Activated CD4-positive, alpha-beta T cell treated with anti-CD3 and anti-CD28 coated beads, Interleukin-2, amount 50 U/mL, for 48 hours (primary cell): ENCODE measurements around the gene SDS.
A peak's percentile ranks its signal among the peaks of the same experiment; 100 is the strongest.

Experiments
- DNase-seq, 2 experiments: peaks; one replicate each; pipeline ENCODE4 v3.0.0-alpha.2; 2020

Gene SDS, protein sequence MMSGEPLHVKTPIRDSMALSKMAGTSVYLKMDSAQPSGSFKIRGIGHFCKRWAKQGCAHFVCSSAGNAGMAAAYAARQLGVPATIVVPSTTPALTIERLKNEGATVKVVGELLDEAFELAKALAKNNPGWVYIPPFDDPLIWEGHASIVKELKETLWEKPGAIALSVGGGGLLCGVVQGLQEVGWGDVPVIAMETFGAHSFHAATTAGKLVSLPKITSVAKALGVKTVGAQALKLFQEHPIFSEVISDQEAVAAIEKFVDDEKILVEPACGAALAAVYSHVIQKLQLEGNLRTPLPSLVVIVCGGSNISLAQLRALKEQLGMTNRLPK

GRCh38 chr12:113403435-113404415, at the start of gene SDS:
Gene SDS (minus strand): TSS chr12:113403887. CDS start chr12:113399708, 4,179 bp downstream.
- DNase-seq = no peak

- no peak for DNase-seq
Measured at GRCh38 chr12:113453330-113453729, 49.6 kb upstream of the SDS start.

DNA sequence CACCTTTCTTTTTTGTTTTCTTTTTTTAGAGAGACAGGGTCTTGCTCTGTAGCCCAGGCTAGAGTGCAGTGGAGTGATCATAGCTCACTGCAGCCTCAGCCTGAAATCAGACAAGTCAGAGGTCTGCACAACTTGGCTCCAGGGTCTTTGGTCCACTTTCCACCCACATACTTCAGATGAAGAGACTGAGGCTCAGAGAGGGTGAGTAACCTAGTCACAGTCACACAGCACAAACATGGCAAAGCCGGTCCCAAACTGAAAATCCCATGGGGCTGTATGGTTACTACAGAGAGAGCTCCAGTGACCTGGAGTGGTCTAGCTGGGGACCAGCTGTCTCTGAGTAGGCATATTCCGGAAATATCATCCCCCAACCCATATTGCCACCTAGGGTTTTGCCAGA, 48.8 kb upstream of the SDS start:
- no peak for DNase-seq

- no peak for DNase-seq
Measured at GRCh38 chr12:113449839-113450238, 46.2 kb upstream of the SDS start.

- DNase-seq = no peak
Measured at GRCh38 chr12:113449299-113449698, 45.6 kb upstream of the SDS start.

GRCh38 chr12:113448873-113449272, 45.2 kb upstream of the SDS start:
- no peak for DNase-seq

GRCh38 chr12:113445544-113446171, 42.0 kb upstream of the SDS start:
- DNase-seq = no peak

- no peak for DNase-seq
Measured at GRCh38 chr12:113443030-113443539, 39.4 kb upstream of the SDS start.

DNA sequence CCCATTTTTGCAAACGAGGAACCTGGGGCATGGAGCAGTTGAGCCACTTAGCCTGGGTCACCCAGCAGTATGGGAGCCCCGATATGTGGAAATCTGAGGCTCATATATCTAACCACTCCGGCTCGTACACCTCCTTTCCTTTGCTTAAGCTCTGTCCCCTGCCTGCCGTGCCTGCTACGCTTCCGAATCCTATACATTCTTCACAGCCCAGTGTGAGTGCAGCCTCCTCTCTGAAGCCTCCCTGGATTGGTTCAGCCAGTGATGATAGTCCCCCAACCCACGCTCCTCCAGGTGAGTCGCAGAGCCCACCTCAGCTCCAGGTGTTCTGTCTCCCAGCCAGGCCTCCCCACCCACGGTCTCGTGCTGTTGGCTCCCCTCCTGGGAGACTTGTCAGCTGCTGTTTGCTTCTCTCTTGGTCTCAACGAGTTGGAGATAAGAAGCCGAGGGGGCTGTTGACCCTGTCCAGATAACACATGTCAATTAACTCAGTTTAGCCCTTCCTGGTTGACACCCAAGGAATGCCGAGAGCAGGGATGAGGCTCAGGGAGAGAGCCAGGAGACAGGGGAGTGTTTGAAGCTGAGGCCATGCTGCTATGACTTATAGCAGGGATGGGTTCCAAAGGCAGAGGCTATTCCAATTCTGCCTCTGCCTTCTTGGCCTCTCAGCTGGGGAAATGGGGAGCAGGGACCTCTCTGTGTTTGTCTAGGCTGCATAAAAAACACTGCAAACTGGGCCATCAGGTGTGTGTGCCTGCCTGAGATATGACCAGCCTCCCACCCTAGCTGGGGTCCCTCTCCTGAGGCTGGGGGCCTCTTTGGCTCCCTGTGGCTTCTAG, 37.5 kb upstream of the SDS start:
- no peak for DNase-seq

GRCh38 chr12:113440336-113440735, 36.6 kb upstream of the SDS start:
- no peak for DNase-seq

- DNase-seq = peak in 1 of 2 experiments; percentile 16
Measured at GRCh38 chr12:113439606-113440030, 35.9 kb upstream of the SDS start.

- no peak for DNase-seq
Measured at GRCh38 chr12:113439301-113439597, 35.6 kb upstream of the SDS start.

- no peak for DNase-seq
Measured at GRCh38 chr12:113438523-113439300, 35.0 kb upstream of the SDS start.

GRCh38 chr12:113437729-113438100, 34.0 kb upstream of the SDS start:
- no peak for DNase-seq

DNA sequence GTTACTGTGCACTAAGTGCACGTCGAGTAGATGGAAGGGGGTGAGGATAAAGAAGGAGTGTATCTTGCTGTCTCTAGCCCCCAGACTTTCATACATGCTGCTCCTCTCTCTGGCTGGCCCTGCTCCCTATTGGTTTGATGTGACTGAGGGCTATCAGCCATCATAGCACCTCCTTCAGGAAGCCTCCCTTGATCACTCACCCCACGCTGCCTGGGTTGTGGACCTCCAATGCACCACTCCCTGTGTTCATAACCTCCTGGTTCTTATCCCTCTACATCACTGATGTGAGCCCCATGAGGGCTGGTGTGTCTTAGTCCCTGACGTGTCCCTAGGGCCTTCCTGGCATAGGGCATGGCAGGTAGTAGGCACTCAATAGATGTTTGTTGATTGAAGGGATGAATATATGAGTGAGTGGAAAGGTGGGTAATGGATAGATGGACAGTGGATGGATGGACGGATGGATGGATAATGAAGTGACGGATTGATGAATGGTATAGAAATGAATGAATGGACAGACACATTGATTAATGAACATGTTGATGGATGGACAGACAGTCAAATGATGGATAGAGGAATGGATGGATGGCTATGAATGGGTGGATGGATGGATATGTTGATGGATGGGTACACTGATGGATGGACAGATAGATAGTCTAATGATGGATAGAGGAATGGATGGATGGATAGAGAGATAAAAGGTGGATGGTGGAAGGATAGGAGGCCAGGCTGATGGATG, 33.5 kb upstream of the SDS start:
- no peak for DNase-seq

DNA sequence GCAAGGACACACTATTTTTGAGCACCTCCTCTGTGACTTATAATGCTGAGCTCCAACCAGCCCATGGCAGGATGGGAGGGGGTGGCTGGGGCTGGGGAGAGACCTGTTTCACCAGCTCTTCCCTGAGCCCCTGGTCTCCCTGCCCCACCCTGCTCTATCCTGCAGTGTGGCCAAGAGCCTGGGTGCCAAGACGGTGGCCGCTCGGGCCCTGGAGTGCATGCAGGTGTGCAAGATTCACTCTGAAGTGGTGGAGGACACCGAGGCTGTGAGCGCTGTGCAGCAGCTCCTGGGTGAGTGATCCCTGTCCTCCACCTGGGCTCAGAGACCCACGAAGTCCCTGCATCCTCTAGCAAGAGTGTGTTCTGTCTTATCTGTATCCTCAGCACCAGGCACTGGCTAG, 32.9 kb upstream of the SDS start:
- no peak for DNase-seq

- no peak for DNase-seq
Measured at GRCh38 chr12:113435367-113435766, 31.7 kb upstream of the SDS start.

- no peak for DNase-seq
Measured at GRCh38 chr12:113432986-113433385, 29.3 kb upstream of the SDS start.

- DNase-seq = no peak
Measured at GRCh38 chr12:113428482-113428881, 24.8 kb upstream of the SDS start.

DNA sequence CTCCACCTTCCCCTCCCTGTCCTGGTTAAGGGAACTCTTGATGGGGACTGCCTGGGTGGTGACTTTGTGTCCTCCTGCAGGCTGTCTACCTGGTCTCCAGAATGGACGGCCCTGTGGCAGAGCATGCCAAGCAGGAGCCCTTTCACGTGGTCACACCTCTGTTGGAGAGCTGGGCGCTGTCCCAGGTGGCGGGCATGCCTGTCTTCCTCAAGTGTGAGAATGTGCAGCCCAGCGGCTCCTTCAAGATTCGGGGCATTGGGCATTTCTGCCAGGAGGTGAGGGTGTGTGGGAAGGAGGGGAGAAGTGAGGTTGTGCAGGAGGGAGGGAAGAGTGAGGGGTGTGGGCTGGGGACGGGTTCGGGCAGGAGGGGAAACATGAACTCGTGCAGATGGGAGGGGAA, 24.2 kb upstream of the SDS start:
- DNase-seq = no peak

GRCh38 chr12:113425960-113426453, 22.3 kb upstream of the SDS start:
- DNase-seq = no peak
